GM12878 (cell line): ENCODE measurements around the gene ZNF407.

Experiments used
- CHD2 ChIP-seq: IDR thresholded peaks from 2 replicates; pipeline ENCODE4 v1.6.1; 2011; ENCODE audit warnings: low read depth, low read length, improper control_type of control experiment, borderline replicate concordance
- ETV6 ChIP-seq, 2 experiments: fragments of 450-650 bp in 1 of 2; IDR thresholded peaks in 1 of 2; conservative IDR thresholded peaks in 1 of 2; 2 replicates each; pipeline ENCODE4 v1.6.1; 2014; ENCODE audit warnings: antibody characterized with exemption in 1 of 2, borderline replicate concordance in 1 of 2, low read depth in 1 of 2, mild to moderate bottlenecking in 1 of 2, moderate library complexity in 1 of 2
- LARP7 ChIP-seq: fragments of 450-650 bp; IDR thresholded peaks from 2 replicates; pipeline ENCODE4 v1.6.1; 2017; ENCODE audit warnings: mild to moderate bottlenecking
- MAX ChIP-seq: IDR thresholded peaks from 2 replicates; pipeline ENCODE4 v1.6.1; 2012; ENCODE audit warnings: low read depth, low read length, improper control_type of control experiment
- POLR2A ChIP-seq: IDR thresholded peaks from 2 replicates; pipeline ENCODE4 v1.6.1; 2011; ENCODE audit warnings: low read depth, mild to moderate bottlenecking, low read length
- POLR2AphosphoS2 ChIP-seq: IDR thresholded peaks from 2 replicates; pipeline ENCODE4 v1.6.1; 2011; ENCODE audit warnings: low read depth, mild to moderate bottlenecking, low read length, improper control_type of control experiment, moderate library complexity
- RAD21 ChIP-seq: IDR thresholded peaks from 2 replicates; pipeline ENCODE4 v1.6.1; 2011; ENCODE audit warnings: mild to moderate bottlenecking, low read depth, low read length, moderate library complexity; ENCODE audit not compliant: insufficient read depth
- RB1 ChIP-seq: fragments of 450-650 bp; formaldehyde crosslinking; IDR thresholded peaks from 2 replicates; pipeline ENCODE4 v1.6.1; 2017; ENCODE audit warnings: mild to moderate bottlenecking, borderline replicate concordance
- TAF1 ChIP-seq: IDR thresholded peaks from 2 replicates; pipeline ENCODE4 v1.6.1; 2011; ENCODE audit warnings: mild to moderate bottlenecking, low read depth, low read length, borderline replicate concordance
- USF2 ChIP-seq: IDR thresholded peaks from 2 replicates; pipeline ENCODE4 v1.6.1; 2011; ENCODE audit warnings: low read depth, low read length, improper control_type of control experiment, borderline replicate concordance
- TF ChIP-seq, protein P1 (sequence below): fragments of 450-650 bp; formaldehyde crosslinking; IDR thresholded peaks from 2 replicates; pipeline ENCODE4 v1.4.0; 2020; ENCODE audit warnings: mild to moderate bottlenecking, moderate library complexity
- TF ChIP-seq, protein P2 (sequence below), 3 experiments: IDR thresholded peaks in 2 of 3; conservative IDR thresholded peaks in 1 of 3; 2 replicates each; pipeline ENCODE4 v1.5.1; 2011; ENCODE audit warnings: low read depth in 3 of 3, low read length in 3 of 3, mild to moderate bottlenecking in 3 of 3, control low read depth in 2 of 3, moderate library complexity in 2 of 3, inconsistent platforms in 1 of 3, mixed read lengths in 1 of 3; ENCODE audit not compliant: control insufficient read depth in 2 of 3, insufficient read depth in 1 of 3; ENCODE audit errors: extremely low read depth in 1 of 3

DNA sequence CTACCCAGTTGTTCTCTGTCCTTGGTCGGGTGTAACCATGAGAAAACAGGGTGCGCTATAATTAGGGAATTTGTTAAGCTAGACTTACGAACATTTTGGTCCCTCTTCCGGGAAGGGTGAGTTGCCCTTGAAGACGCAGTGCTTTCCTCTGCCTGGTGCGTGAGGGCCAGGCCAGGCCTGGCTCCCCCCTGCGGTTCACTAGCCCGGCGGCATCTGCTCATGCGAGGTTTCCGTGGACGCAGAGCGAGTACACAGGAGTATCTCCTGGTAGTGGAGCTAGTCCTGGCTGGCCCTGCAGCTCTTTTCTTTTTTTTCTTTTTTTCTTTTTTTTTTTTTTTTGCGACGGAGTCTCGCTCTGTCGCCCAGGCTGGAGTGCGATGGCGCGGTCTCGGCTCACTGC is 462.5 kb downstream of the ZNF407 start:
- TF ChIP-seq RAD21, result no peak
- TF ChIP-seq POLR2A, result no peak
- no peak for TF ChIP-seq POLR2AphosphoS2
- TF ChIP-seq, protein P1, sequence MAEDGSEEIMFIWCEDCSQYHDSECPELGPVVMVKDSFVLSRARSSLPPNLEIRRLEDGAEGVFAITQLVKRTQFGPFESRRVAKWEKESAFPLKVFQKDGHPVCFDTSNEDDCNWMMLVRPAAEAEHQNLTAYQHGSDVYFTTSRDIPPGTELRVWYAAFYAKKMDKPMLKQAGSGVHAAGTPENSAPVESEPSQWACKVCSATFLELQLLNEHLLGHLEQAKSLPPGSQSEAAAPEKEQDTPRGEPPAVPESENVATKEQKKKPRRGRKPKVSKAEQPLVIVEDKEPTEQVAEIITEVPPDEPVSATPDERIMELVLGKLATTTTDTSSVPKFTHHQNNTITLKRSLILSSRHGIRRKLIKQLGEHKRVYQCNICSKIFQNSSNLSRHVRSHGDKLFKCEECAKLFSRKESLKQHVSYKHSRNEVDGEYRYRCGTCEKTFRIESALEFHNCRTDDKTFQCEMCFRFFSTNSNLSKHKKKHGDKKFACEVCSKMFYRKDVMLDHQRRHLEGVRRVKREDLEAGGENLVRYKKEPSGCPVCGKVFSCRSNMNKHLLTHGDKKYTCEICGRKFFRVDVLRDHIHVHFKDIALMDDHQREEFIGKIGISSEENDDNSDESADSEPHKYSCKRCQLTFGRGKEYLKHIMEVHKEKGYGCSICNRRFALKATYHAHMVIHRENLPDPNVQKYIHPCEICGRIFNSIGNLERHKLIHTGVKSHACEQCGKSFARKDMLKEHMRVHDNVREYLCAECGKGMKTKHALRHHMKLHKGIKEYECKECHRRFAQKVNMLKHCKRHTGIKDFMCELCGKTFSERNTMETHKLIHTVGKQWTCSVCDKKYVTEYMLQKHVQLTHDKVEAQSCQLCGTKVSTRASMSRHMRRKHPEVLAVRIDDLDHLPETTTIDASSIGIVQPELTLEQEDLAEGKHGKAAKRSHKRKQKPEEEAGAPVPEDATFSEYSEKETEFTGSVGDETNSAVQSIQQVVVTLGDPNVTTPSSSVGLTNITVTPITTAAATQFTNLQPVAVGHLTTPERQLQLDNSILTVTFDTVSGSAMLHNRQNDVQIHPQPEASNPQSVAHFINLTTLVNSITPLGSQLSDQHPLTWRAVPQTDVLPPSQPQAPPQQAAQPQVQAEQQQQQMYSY, result no peak
- TF ChIP-seq TAF1, result no peak
- no peak for TF ChIP-seq CHD2
- TF ChIP-seq ETV6 (conservative IDR thresholded peaks at IDR 0.05 in 1 of 2, IDR thresholded peaks at IDR 0.05 in 1 of 2; ENCODE audit: borderline replicate concordance in 1 of 2, low read depth in 1 of 2), result no peak
- TF ChIP-seq MAX, result no peak
- no peak for TF ChIP-seq USF2
- TF ChIP-seq LARP7, result no peak
- TF ChIP-seq, protein P2, sequence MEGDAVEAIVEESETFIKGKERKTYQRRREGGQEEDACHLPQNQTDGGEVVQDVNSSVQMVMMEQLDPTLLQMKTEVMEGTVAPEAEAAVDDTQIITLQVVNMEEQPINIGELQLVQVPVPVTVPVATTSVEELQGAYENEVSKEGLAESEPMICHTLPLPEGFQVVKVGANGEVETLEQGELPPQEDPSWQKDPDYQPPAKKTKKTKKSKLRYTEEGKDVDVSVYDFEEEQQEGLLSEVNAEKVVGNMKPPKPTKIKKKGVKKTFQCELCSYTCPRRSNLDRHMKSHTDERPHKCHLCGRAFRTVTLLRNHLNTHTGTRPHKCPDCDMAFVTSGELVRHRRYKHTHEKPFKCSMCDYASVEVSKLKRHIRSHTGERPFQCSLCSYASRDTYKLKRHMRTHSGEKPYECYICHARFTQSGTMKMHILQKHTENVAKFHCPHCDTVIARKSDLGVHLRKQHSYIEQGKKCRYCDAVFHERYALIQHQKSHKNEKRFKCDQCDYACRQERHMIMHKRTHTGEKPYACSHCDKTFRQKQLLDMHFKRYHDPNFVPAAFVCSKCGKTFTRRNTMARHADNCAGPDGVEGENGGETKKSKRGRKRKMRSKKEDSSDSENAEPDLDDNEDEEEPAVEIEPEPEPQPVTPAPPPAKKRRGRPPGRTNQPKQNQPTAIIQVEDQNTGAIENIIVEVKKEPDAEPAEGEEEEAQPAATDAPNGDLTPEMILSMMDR (IDR thresholded peaks at IDR 0.05 in 2 of 3, conservative IDR thresholded peaks at IDR 0.05 in 1 of 3; ENCODE audit: control insufficient read depth in 2 of 3, extremely low read depth in 1 of 3, insufficient read depth in 1 of 3, low read depth in 3 of 3, low read length in 3 of 3), result no peak
- TF ChIP-seq RB1, result no peak
